Measurements from ENCODE around the gene NPC2.

Gene NPC2

GRCh38 chr14:74504874-74505720, 12.0 kb upstream of the NPC2 start:
- Histone ChIP-seq H3K18ac (ENCODE audit: low read length) (no peak overlapping the region), H3K4me2 (ENCODE audit: low read length) (no peak overlapping the region), H3K14ac (ENCODE audit: low read length) (no peak overlapping the region), H4K12ac (ENCODE audit: low read depth, low read length) (no peak overlapping the region), H2AK5ac (ENCODE audit: low read length) (no peak overlapping the region), H2BK5ac (ENCODE audit: low read depth, low read length, poor library complexity) (no peak overlapping the region), H3K9ac (ENCODE audit: low read length) (no peak overlapping the region), H3K4me1 (ENCODE audit: control insufficient read depth in 1 of 2, insufficient read depth in 2 of 2, low read length in 2 of 2) (no peaks in the 10 kb centered on the region), H3K4me3 (ENCODE audit: low read depth, low read length) (no peak overlapping the region), H3K36me3 (ENCODE audit: control insufficient read depth in 1 of 2, insufficient read depth in 2 of 2, low read length in 2 of 2) (no peaks in the 10 kb centered on the region), H3K23ac (ENCODE audit: low read length) (no peak overlapping the region), H2BK120ac (ENCODE audit: insufficient read depth, low read length, poor library complexity) (no peak overlapping the region), H3K9me3 (ENCODE audit: insufficient read depth, low read depth, low read length) (peaks cover 4% of the 10 kb centered on the region), H4K8ac (ENCODE audit: low read depth, low read length) (no peak overlapping the region), H3K79me1 (ENCODE audit: low read length) (no peaks in the 10 kb centered on the region), H3K79me2 (ENCODE audit: control insufficient read depth, insufficient read depth, low read length, poor library complexity) (no peaks in the 10 kb centered on the region), H2AFZ (ENCODE audit: insufficient read depth, low read length, poor library complexity) (no peak overlapping the region), H4K91ac (ENCODE audit: low read depth, low read length) (no peak overlapping the region), H3K27ac (ENCODE audit: low read depth, low read length) (no peak overlapping the region), H3K4ac (ENCODE audit: low read depth, low read length) (no peak overlapping the region), H2BK12ac (ENCODE audit: low read length) (no peak overlapping the region), H3K27me3 (ENCODE audit: insufficient read depth, low read length) (no peaks in the 10 kb centered on the region)
- DNase-seq, result no peak
- no CpG with 5 or more reads among the region's 20 CpGs for WGBS (ENCODE audit: extremely low coverage, insufficient coverage, insufficient read length)

GRCh38 chr14:74504412-74504811, 11.3 kb upstream of the NPC2 start:
- H3K9ac ChIP-seq (ENCODE audit: low read length), result no peak overlapping the region
- no peaks in the 10 kb centered on the region for H3K79me1 ChIP-seq (ENCODE audit: low read length)
- H2BK5ac ChIP-seq (ENCODE audit: low read depth, low read length, poor library complexity), result no peak overlapping the region
- no peak overlapping the region for H2AFZ ChIP-seq (ENCODE audit: insufficient read depth, low read length, poor library complexity)
- H4K8ac ChIP-seq (ENCODE audit: low read depth, low read length), result no peak overlapping the region
- H3K27me3 ChIP-seq (ENCODE audit: insufficient read depth, low read length), result no peaks in the 10 kb centered on the region
- no peak overlapping the region for H4K91ac ChIP-seq (ENCODE audit: low read depth, low read length)
- no peak overlapping the region for H2AK5ac ChIP-seq (ENCODE audit: low read length)
- no peaks in the 10 kb centered on the region for H3K79me2 ChIP-seq (ENCODE audit: control insufficient read depth, insufficient read depth, low read length, poor library complexity)
- H3K23ac ChIP-seq (ENCODE audit: low read length), result no peak overlapping the region
- no peak overlapping the region for H3K27ac ChIP-seq (ENCODE audit: low read depth, low read length)
- H3K18ac ChIP-seq (ENCODE audit: low read length), result no peak overlapping the region
- no peak overlapping the region for H2BK12ac ChIP-seq (ENCODE audit: low read length)
- H3K4me3 ChIP-seq (ENCODE audit: low read depth, low read length), result no peak overlapping the region
- H2BK120ac ChIP-seq (ENCODE audit: insufficient read depth, low read length, poor library complexity), result no peak overlapping the region
- H3K4ac ChIP-seq (ENCODE audit: low read depth, low read length), result no peak overlapping the region
- no peaks in the 10 kb centered on the region for H3K4me1 ChIP-seq (ENCODE audit: control insufficient read depth in 1 of 2, insufficient read depth in 2 of 2, low read length in 2 of 2)
- WGBS (ENCODE audit: extremely low coverage, insufficient coverage, insufficient read length), result no CpG with 5 or more reads among the region's 4 CpGs
- DNase-seq, result no peak
- no peak overlapping the region for H3K14ac ChIP-seq (ENCODE audit: low read length)
- peaks cover 2% of the 10 kb centered on the region for H3K9me3 ChIP-seq (ENCODE audit: insufficient read depth, low read depth, low read length)
- H3K4me2 ChIP-seq (ENCODE audit: low read length), result no peak overlapping the region
- no peaks in the 10 kb centered on the region for H3K36me3 ChIP-seq (ENCODE audit: control insufficient read depth in 1 of 2, insufficient read depth in 2 of 2, low read length in 2 of 2)
- H4K12ac ChIP-seq (ENCODE audit: low read depth, low read length), result no peak overlapping the region

GRCh38 chr14:74503938-74504335, 10.8 kb upstream of the NPC2 start:
- Histone ChIP-seq H4K12ac (ENCODE audit: low read depth, low read length) (no peak overlapping the region), H4K91ac (ENCODE audit: low read depth, low read length) (no peak overlapping the region), H3K27ac (ENCODE audit: low read depth, low read length) (no peak overlapping the region), H3K9me3 (ENCODE audit: insufficient read depth, low read depth, low read length) (peaks cover 2% of the 10 kb centered on the region), H4K8ac (ENCODE audit: low read depth, low read length) (no peak overlapping the region), H3K4ac (ENCODE audit: low read depth, low read length) (no peak overlapping the region), H3K27me3 (ENCODE audit: insufficient read depth, low read length) (no peaks in the 10 kb centered on the region), H2BK12ac (ENCODE audit: low read length) (no peak overlapping the region), H3K79me1 (ENCODE audit: low read length) (no peaks in the 10 kb centered on the region), H3K79me2 (ENCODE audit: control insufficient read depth, insufficient read depth, low read length, poor library complexity) (no peaks in the 10 kb centered on the region), H3K4me2 (ENCODE audit: low read length) (no peak overlapping the region), H3K9ac (ENCODE audit: low read length) (no peak overlapping the region), H3K4me1 (ENCODE audit: control insufficient read depth in 1 of 2, insufficient read depth in 2 of 2, low read length in 2 of 2) (no peaks in the 10 kb centered on the region), H3K18ac (ENCODE audit: low read length) (no peak overlapping the region), H2BK120ac (ENCODE audit: insufficient read depth, low read length, poor library complexity) (no peak overlapping the region), H2BK5ac (ENCODE audit: low read depth, low read length, poor library complexity) (no peak overlapping the region), H2AFZ (ENCODE audit: insufficient read depth, low read length, poor library complexity) (no peak overlapping the region), H2AK5ac (ENCODE audit: low read length) (no peak overlapping the region), H3K36me3 (ENCODE audit: control insufficient read depth in 1 of 2, insufficient read depth in 2 of 2, low read length in 2 of 2) (no peaks in the 10 kb centered on the region), H3K4me3 (ENCODE audit: low read depth, low read length) (no peak overlapping the region), H3K23ac (ENCODE audit: low read length) (no peak overlapping the region), H3K14ac (ENCODE audit: low read length) (no peak overlapping the region)
- DNase-seq, result no peak
- WGBS (ENCODE audit: extremely low coverage, insufficient coverage, insufficient read length), result no CpG with 5 or more reads among the region's 12 CpGs

GRCh38 chr14:74503291-74503937, 10.3 kb upstream of the NPC2 start:
- Histone ChIP-seq H3K4me1 (ENCODE audit: control insufficient read depth in 1 of 2, insufficient read depth in 2 of 2, low read length in 2 of 2) (no peaks in the 10 kb centered on the region), H2AFZ (ENCODE audit: insufficient read depth, low read length, poor library complexity) (no peak overlapping the region), H2BK5ac (ENCODE audit: low read depth, low read length, poor library complexity) (no peak overlapping the region), H4K91ac (ENCODE audit: low read depth, low read length) (no peak overlapping the region), H3K18ac (ENCODE audit: low read length) (no peak overlapping the region), H3K9ac (ENCODE audit: low read length) (no peak overlapping the region), H3K27ac (ENCODE audit: low read depth, low read length) (no peak overlapping the region), H2BK120ac (ENCODE audit: insufficient read depth, low read length, poor library complexity) (no peak overlapping the region), H3K23ac (ENCODE audit: low read length) (no peak overlapping the region), H3K4me3 (ENCODE audit: low read depth, low read length) (no peak overlapping the region), H4K12ac (ENCODE audit: low read depth, low read length) (no peak overlapping the region), H3K9me3 (ENCODE audit: insufficient read depth, low read depth, low read length) (peaks cover 2% of the 10 kb centered on the region), H3K4me2 (ENCODE audit: low read length) (no peak overlapping the region), H3K36me3 (ENCODE audit: control insufficient read depth in 1 of 2, insufficient read depth in 2 of 2, low read length in 2 of 2) (no peaks in the 10 kb centered on the region), H3K79me1 (ENCODE audit: low read length) (no peaks in the 10 kb centered on the region), H2AK5ac (ENCODE audit: low read length) (no peak overlapping the region), H3K14ac (ENCODE audit: low read length) (no peak overlapping the region), H4K8ac (ENCODE audit: low read depth, low read length) (no peak overlapping the region), H3K4ac (ENCODE audit: low read depth, low read length) (no peak overlapping the region), H2BK12ac (ENCODE audit: low read length) (no peak overlapping the region), H3K27me3 (ENCODE audit: insufficient read depth, low read length) (no peaks in the 10 kb centered on the region), H3K79me2 (ENCODE audit: control insufficient read depth, insufficient read depth, low read length, poor library complexity) (no peaks in the 10 kb centered on the region)
- no CpG with 5 or more reads among the region's 14 CpGs for WGBS (ENCODE audit: extremely low coverage, insufficient coverage, insufficient read length)
- DNase-seq, result no peak
